PFSK-1 (cell line): ENCODE data around the gene AGPAT3.

Experiments used
- POLR2AphosphoS5 ChIP-seq: IDR thresholded peaks from 2 replicates; pipeline ENCODE4 v1.6.1; 2012; ENCODE audit warnings: low read depth, mild to moderate bottlenecking, control low read depth, low read length, moderate library complexity
- REST ChIP-seq, 2 experiments: IDR thresholded peaks; 2 replicates each; pipeline versions ENCODE4 v1.6.1 to v1.8.0; 2011 to 2012; ENCODE audit warnings: low read depth in 2 of 2, low read length in 2 of 2, control low read depth in 1 of 2, inconsistent platforms in 1 of 2, mild to moderate bottlenecking in 1 of 2, moderate library complexity in 1 of 2; ENCODE audit not compliant: insufficient read depth in 1 of 2
- SIN3A ChIP-seq: IDR thresholded peaks from 2 replicates; pipeline ENCODE4 v1.6.1; 2012; ENCODE audit warnings: mild to moderate bottlenecking, low read length, moderate library complexity, borderline replicate concordance; ENCODE audit not compliant: insufficient read depth
- TAF1 ChIP-seq: IDR thresholded peaks from 2 replicates; pipeline ENCODE4 v1.6.1; 2012; ENCODE audit warnings: low read length, control low read depth, borderline replicate concordance; ENCODE audit not compliant: insufficient read depth

- TF ChIP-seq REST (IDR thresholded peaks at IDR 0.05; ENCODE audit: insufficient read depth in 1 of 2, low read depth in 2 of 2, low read length in 2 of 2) (no peak), TAF1 (no peak), POLR2AphosphoS5 (no peak), SIN3A (no peak)
These were observed 30.0 kb upstream of the AGPAT3 start for GRCh38 chr21:43835050-43835449.
